ENCODE measurements around the gene ANTKMT. TPM values are rescaled to one million over a fixed set of nuclear protein-coding genes. Genes with fewer than 3 reads are reported as not detected.
A peak's percentile ranks its signal among the peaks of the same experiment; 100 is the strongest.
"Not testable (repeated sequence)": the region's sequence is repeated elsewhere in the genome, so short reads cannot be mapped to it uniquely, and the experiment has no call there.

Gene ANTKMT
- total RNA-seq, 4 donors from 2014 or later: 23.5 to 46.2 (median 31.0) TPM

DNA sequence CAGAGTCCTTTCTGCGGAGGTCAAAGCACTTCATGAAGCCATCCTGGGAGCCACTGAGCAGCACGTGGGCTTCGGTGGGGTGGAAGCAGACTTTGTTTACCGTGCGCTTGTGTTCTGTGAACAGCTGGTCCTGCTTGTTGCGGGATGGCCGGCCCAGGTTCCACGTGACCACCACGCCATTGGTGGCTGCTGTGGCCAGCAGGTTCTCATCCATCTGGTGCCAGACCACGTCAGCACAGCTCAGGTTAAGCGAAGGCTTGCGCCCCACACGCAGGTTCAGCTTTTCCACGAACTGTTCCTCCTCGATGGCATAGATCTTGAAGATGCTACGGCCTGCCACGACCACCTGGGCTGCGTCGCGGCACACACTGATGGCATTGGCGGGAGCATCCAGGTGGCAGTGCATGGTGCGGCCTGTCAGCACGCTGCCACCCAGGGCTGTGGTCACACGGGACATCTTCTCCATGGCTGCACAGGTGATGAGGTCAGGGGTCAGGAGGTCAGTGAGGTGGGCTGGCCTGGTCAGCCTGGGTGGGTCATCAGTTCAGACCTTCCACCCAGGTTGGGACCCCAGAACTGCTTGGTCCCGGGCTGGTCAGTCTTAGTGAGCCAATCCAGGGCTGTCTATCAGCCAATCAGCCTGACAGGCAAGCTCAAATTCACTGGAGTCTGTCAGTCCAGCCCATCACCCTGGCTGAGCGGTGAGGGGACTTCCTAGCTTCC lies 31.6 kb upstream of the ANTKMT start:
- whole genome bisulfite sequencing, 2 donors (ENCODE audit: low coverage in 1 of 2): no CpG with 5 or more reads among the region's 26 CpGs
- ATAC-seq: no peak
- H3K4me1 ChIP-seq: peaks cover 0 to 65% (median 31%) of the 10 kb centered on the region in 3 donors
- peak overlapping the region in 3 of 4 donors; percentile 86 to 95 (median 88) for H3K27ac ChIP-seq
- TF ChIP-seq, protein P1, sequence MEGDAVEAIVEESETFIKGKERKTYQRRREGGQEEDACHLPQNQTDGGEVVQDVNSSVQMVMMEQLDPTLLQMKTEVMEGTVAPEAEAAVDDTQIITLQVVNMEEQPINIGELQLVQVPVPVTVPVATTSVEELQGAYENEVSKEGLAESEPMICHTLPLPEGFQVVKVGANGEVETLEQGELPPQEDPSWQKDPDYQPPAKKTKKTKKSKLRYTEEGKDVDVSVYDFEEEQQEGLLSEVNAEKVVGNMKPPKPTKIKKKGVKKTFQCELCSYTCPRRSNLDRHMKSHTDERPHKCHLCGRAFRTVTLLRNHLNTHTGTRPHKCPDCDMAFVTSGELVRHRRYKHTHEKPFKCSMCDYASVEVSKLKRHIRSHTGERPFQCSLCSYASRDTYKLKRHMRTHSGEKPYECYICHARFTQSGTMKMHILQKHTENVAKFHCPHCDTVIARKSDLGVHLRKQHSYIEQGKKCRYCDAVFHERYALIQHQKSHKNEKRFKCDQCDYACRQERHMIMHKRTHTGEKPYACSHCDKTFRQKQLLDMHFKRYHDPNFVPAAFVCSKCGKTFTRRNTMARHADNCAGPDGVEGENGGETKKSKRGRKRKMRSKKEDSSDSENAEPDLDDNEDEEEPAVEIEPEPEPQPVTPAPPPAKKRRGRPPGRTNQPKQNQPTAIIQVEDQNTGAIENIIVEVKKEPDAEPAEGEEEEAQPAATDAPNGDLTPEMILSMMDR (IDR thresholded peaks at IDR 0.05): no peak
- TF ChIP-seq EP300 (IDR thresholded peaks at IDR 0.05): no peak
- TF ChIP-seq POLR2AphosphoS5 (IDR thresholded peaks at IDR 0.05): no peak
- TF ChIP-seq POLR2A (IDR thresholded peaks at IDR 0.05): no peak
- H3K36me3 ChIP-seq: peaks cover 0 to 26% of the 10 kb centered on the region in 2 donors
- H3K9me3 ChIP-seq: no peaks in the 10 kb centered on the region
- peak overlapping the region; percentile 56 to 97 for H3K4me3 ChIP-seq
- H3K27me3 ChIP-seq: peaks cover 27% of the 10 kb centered on the region

DNA sequence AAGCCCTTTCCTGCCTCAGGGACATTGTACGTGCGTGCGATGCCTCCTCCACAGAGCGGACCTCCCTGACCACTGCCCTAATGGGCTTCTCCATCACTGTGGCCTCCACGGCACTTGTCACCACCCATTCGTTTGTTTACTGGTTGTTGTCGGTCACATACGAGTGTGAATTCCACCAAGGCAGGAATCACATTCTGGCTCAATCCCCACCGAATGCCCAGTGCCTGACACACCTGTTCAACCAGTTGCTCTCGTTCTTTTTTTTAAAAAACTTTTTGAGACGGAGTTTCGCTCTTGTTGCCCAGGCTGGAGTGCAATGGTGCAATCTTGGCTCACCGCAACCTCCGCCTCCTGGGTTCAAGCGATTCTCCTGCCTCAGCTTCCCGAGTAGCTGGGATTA lies 29.7 kb upstream of the ANTKMT start:
- ATAC-seq, H3K27ac ChIP-seq, H3K4me3 ChIP-seq, H3K9me3 ChIP-seq: not testable (repeated sequence)
- Histone ChIP-seq H3K4me1 (peaks cover 0 to 64% (median 30%) of the 10 kb centered on the region in 3 donors), H3K36me3 (peaks cover 0 to 22% of the 10 kb centered on the region in 2 donors), H3K27me3 (peaks cover 46% of the 10 kb centered on the region)
- WGBS, 2 donors (ENCODE audit: low coverage in 1 of 2): 86 to 89% methylated on average over 12 to 14 of the region's 16 CpGs

DNA sequence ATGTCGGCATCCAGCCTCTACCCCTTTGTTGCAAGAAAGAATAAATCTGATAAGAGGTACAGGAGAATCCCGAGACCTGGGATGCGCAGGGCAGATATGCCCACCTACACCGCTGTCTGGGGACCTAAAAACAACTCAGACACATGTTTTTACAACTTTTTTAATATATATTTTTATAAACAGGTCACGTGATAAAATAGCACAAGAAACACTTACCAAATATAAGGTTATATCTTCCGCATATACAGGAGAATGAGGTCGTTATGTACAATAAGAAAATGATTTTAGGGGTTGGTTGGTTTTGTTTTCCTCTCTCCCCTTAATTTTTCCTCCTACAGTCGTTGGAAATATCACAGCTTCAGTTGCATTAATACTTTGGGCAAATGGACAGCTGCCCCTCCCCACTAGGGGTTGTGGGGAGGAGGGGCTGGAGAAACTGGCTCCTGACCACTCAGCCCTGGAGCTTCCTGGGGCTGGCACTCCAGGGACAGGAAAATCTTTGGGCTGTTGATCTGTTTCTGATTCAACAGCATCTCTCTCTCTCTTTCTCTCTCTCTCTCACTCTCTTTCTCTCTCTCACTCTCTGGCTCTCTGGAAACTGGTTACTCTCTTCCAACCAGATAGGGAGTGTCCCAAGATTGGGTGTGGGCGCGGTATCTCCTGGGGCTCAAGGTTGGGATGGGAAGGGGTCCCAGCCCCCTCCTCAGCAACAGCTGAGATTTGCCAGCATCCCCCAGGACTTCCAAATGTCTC lies 28.4 kb upstream of the ANTKMT start:
- peaks cover 0 to 57% (median 30%) of the 10 kb centered on the region in 3 donors for H3K4me1 ChIP-seq
- no peak for ATAC-seq
- no peak for TF ChIP-seq POLR2AphosphoS5 (IDR thresholded peaks at IDR 0.05)
- 53 to 64% methylated on average over 8 of the region's 10 CpGs for WGBS, 2 donors (ENCODE audit: low coverage in 1 of 2)
- peaks cover 0 to 9% of the 10 kb centered on the region in 2 donors for H3K36me3 ChIP-seq
- peaks cover 59% of the 10 kb centered on the region for H3K27me3 ChIP-seq
- no peak overlapping the region for H3K4me3 ChIP-seq
- no peaks in the 10 kb centered on the region for H3K9me3 ChIP-seq
- H3K27ac ChIP-seq: no peak overlapping the region

DNA sequence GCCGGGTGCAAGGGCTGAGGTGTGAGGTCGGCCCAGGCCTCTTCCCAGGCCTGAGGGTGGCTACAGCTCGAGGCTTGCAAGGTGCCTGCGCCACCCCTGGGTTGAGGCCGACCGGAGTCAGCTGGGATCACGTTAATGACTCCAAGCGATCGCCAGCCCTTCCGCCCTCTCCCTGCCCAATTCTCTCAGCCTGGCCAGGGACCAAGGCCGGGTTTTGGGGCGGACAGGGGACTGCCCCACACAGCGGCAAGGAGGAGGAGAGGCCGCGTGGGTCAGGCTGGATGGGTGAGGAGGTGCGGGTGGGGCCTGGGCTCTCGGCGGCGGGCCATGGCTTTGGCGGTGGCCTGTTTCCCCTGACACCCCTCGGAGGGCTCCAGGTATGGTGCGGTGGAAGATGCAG lies 27.6 kb upstream of the ANTKMT start:
- WGBS, 2 donors (ENCODE audit: low coverage in 1 of 2): 40% methylated on average over 3 of the region's 22 CpGs; no CpG with 5 or more reads in 1 of the 2 donors
- H3K27me3 ChIP-seq: peaks cover 67% of the 10 kb centered on the region

DNA sequence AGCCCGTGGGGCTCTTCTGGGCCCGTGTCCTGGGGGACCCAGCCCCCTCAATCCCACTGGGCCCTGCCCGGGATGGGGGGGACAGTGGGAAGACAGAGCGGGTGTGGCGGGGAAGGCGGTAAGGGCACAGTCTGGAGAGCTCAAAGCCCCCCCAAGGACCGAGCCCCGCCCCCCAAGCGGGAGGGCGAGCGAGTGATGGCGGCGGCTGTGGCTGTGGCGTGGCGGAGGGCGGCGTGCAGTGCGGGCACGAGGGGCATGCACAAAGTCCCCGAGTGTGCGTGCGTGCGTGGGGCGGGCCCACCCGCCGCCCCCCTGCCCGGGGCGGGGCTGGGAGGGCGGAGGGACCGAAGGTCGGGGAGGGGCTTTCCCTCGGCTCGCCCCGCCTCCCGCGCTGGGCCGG lies 27.2 kb upstream of the ANTKMT start:
- Histone ChIP-seq H3K4me3 (no peak overlapping the region), H3K4me1 (peaks cover 0 to 50% (median 26%) of the 10 kb centered on the region in 3 donors), H3K9me3 (no peaks in the 10 kb centered on the region), H3K27me3 (peaks cover 71% of the 10 kb centered on the region), H3K27ac (no peak overlapping the region), H3K36me3 (no peaks in the 10 kb centered on the region)
- no peak for ATAC-seq
- TF ChIP-seq, protein P1 (IDR thresholded peaks at IDR 0.05): no peak
- TF ChIP-seq POLR2AphosphoS5 (IDR thresholded peaks at IDR 0.05): no peak
- WGBS, 2 donors (ENCODE audit: low coverage in 1 of 2): no CpG with 5 or more reads among the region's 37 CpGs

More for the DNA sequence above, 27.6 kb upstream of the ANTKMT start:
- no peak overlapping the region for H3K4me3 ChIP-seq
- no peaks in the 10 kb centered on the region for H3K9me3 ChIP-seq
- peaks cover 0 to under 1% of the 10 kb centered on the region in 2 donors for H3K36me3 ChIP-seq
- peaks cover 0 to 54% (median 30%) of the 10 kb centered on the region in 3 donors for H3K4me1 ChIP-seq
- ATAC-seq: no peak
- TF ChIP-seq POLR2A (IDR thresholded peaks at IDR 0.05): no peak
- TF ChIP-seq EP300 (IDR thresholded peaks at IDR 0.05): no peak
- no peak for TF ChIP-seq POLR2AphosphoS5 (IDR thresholded peaks at IDR 0.05)
- TF ChIP-seq, protein P1 (IDR thresholded peaks at IDR 0.05): no peak
- H3K27ac ChIP-seq: no peak overlapping the region

All from gastroesophageal sphincter (tissue), 4 donors.